ENCODE measurements around the gene UBE2Q1.

UBE2Q1 gene

DNA sequence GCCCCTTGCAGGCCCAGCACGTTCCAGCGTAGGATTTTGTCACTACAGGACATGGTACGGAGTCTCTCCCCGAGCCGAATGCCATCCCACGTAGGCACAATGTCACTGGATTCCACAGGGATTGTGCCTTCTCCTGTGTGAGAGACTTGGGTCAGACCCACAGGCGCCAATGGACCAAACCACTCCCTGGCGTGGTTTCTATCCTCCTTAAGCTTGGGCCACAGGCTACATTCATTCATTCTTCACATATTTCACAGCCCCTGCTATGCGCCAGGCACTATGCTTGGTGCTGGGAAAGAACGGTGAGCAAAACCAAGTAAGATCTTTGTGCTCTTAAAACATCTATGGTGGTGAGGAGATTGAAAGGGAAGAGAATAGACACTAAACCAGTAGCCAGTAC is 27.8 kb upstream of the UBE2Q1 start:
- H3K4me3 Mint-ChIP-seq, result no peak overlapping the region
- peaks cover 11% of the 10 kb centered on the region for H3K4me1 Mint-ChIP-seq (ENCODE audit: low read depth)
- no peaks in the 10 kb centered on the region for H3K27me3 Mint-ChIP-seq
- H3K27ac Mint-ChIP-seq, result no peak overlapping the region
- peaks cover 100% of the 10 kb centered on the region for H3K36me3 Mint-ChIP-seq (ENCODE audit: low read depth)
- DNase-seq, result no peak
- H3K9me3 Mint-ChIP-seq, result no peaks in the 10 kb centered on the region

DNA sequence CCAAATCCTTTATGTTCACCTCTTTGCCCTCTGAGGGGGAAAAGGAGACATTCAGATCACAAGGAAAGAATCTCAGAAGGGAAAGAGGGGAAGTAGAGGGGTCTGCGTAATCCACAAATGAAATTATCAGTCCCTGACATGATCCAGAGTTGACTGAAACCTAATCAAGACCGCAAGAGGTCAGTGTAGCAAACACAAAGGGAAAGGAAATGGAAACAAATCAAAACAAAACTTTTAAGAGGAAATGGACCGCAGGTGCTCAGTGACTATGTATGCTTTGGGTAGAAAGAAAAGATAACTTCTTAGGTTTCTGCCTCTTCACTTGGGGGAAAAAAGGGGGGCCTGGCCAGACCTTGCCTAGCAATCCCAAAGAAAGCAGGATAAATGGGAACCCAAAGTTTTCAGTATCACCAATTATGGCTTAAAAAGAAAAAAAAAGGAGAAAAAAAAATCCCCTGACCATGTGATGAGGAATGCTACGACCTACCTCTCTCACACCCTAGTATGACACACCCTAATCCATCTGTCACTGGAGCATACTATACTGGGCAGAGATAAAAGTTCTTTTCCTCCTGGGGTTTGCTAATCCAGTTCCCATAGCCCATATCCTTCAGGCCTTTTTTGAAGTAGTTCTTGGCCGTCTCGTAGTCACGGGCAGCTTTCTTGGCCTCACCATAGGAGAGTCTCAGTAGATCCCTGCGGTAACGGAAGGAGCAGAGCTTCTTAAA is 26.0 kb upstream of the UBE2Q1 start:
- Mint-ChIP-seq H3K27ac (peak overlapping the region; percentile 77), H3K4me1 (ENCODE audit: low read depth) (no peaks in the 10 kb centered on the region), H3K9me3 (no peaks in the 10 kb centered on the region), H3K4me3 (no peak overlapping the region), H3K36me3 (ENCODE audit: low read depth) (peaks cover 100% of the 10 kb centered on the region), H3K27me3 (no peaks in the 10 kb centered on the region)
- DNase-seq, result no peak

DNA sequence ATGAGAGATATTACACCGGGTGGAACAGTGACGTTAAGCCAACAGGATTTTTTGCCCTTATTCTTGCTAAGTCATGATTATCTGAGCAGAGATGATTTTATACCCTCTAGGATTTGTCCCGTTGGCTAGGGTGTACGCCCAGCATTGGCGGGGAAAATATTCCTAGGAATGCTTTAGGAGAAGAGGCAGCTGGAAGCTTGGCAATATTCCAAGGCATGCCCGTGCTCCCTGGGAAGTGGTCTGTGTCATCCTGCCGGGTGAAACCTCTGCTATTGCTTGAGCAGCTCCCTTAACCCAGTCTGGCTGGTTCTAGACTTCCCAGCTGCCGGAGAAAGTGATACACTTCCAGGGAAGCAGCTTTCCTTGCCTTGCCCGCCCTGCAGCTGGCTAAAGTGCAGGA is 25.3 kb upstream of the UBE2Q1 start:
- peaks cover 100% of the 10 kb centered on the region for H3K36me3 Mint-ChIP-seq (ENCODE audit: low read depth)
- no peaks in the 10 kb centered on the region for H3K27me3 Mint-ChIP-seq
- H3K9me3 Mint-ChIP-seq, result no peaks in the 10 kb centered on the region
- no peaks in the 10 kb centered on the region for H3K4me1 Mint-ChIP-seq (ENCODE audit: low read depth)
- no peak for DNase-seq
- no peak overlapping the region for H3K4me3 Mint-ChIP-seq
- peak overlapping the region; percentile 77 for H3K27ac Mint-ChIP-seq

DNA sequence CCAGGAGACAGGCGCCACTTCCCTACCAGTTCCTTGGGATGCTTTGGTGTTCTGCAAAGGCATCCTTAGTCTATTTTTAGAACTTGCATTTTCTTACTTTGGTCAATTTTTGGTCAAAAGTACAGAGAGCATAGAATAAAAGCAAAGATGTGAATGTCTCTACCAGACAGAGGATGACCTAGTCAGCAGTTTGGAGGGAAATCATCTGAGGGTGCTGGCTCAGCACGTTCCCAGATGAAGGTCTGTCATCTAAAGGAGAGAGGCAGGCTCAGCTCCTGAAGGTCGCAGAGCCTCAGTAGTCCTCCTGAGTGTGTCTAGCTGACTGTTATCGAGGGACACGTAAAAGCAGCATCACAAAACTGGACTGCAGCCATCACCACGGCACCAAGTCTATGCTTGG is 24.4 kb upstream of the UBE2Q1 start:
- Mint-ChIP-seq H3K27ac (peak overlapping the region; percentile 10), H3K27me3 (no peaks in the 10 kb centered on the region), H3K9me3 (no peaks in the 10 kb centered on the region), H3K36me3 (ENCODE audit: low read depth) (peaks cover 100% of the 10 kb centered on the region), H3K4me3 (no peak overlapping the region), H3K4me1 (ENCODE audit: low read depth) (no peaks in the 10 kb centered on the region)
- DNase-seq, result no peak

DNA sequence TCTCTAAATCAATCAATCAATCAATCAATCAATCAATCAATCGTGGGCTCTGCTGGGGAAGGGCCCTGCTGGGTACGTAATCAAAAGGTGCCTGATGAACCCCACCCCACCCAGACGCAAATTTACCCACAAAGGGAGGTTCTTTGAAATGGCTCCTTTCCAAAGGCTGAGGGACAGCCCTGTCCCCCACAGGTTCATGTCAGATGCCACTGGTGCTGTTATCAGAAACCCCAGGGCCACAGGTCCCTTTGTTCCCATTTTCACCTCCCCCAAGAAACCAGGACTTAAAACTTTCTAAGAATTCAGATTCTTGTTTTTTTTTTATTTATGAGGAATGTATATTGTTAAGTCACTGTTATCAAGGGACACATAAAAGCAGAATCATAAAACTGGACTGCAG is 23.3 kb upstream of the UBE2Q1 start:
- Mint-ChIP-seq H3K27me3 (no peaks in the 10 kb centered on the region), H3K36me3 (ENCODE audit: low read depth) (peaks cover 94% of the 10 kb centered on the region), H3K4me3 (no peak overlapping the region), H3K4me1 (ENCODE audit: low read depth) (no peaks in the 10 kb centered on the region), H3K9me3 (no peaks in the 10 kb centered on the region), H3K27ac (peak overlapping the region; percentile 4)
- DNase-seq, result no peak

DNA sequence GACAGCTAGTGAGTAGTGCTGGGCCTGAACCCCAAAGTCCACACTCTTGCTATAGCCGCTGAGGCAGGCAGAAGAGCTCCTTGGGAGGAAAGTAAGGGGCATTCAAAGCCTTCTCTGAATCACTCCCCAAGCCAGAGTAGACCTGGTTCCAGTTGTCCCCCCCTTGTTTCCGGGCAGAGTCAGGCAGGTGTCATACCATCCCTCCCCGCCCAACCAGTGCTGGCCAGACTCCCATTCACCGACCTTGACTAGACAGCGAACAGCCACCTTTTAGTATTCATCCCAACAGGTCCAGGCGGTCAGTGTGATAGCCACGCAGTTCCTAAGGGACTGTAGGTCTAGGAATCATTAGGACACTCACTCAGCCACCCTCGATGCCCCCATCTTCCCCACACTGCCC is 20.9 kb upstream of the UBE2Q1 start:
- DNase-seq, result no peak
- no peak overlapping the region for H3K27ac Mint-ChIP-seq
- no peak overlapping the region for H3K4me3 Mint-ChIP-seq
- no peaks in the 10 kb centered on the region for H3K27me3 Mint-ChIP-seq
- H3K9me3 Mint-ChIP-seq, result no peaks in the 10 kb centered on the region
- peaks cover 75% of the 10 kb centered on the region for H3K36me3 Mint-ChIP-seq (ENCODE audit: low read depth)
- H3K4me1 Mint-ChIP-seq (ENCODE audit: low read depth), result no peaks in the 10 kb centered on the region

DNA sequence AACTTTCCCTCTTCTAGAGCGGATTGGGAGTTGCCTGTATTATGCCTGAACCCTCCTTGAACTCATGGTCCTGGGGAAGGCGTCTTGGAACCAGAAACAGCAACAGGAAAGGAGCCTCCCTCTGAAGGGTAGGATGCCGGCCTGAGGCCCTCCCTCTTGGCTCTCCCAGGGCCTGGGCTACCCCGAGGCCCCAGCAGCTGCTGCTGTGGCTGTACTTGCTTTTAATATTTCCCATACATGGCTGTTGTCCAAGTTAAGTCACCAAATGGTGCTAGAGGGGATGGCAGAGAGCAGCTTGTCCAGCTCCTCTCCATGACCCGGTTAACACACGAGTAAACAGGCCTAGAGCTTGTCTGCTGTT is 19.6 kb upstream of the UBE2Q1 start:
- H3K36me3 Mint-ChIP-seq (ENCODE audit: low read depth), result peaks cover 62% of the 10 kb centered on the region
- H3K27ac Mint-ChIP-seq, result no peak overlapping the region

DNA sequence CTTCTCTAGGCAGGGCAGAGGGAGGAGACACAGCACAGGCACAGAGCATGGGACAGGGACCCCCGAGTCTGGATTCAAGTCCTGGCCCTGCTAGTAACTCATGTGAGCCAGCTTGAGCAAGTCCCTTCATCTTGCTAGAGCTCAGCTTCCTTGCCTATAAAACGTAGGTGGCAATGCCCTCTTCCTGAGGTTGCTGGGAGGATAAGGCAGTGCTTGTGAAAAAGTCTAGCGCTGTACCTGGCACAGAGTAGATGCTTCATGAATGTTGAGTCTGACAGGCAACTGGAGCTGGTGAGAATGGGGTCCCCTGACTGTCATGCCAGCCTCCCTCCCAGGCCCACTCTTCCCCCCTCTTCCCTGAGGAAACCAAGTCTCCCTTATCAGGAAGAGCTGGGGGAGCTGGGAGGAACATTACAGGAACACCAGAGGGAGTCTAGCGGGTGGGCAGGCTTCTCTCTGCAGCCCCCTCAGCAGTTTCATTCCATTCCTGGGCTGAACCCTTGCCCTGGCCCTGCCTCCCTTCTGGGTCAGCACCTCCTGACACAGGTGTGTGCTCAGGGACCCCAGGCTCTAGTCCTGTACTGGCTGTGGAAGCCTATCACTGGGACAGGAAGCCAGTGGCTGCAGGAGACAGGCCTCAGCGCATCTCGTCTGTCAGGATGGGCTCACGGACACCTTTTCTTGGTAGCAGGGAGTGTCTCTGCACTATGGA is 19.0 kb upstream of the UBE2Q1 start:
- Mint-ChIP-seq H3K27me3 (no peaks in the 10 kb centered on the region), H3K9me3 (no peaks in the 10 kb centered on the region), H3K4me3 (no peak overlapping the region), H3K27ac (peak overlapping the region; percentile 59), H3K36me3 (ENCODE audit: low read depth) (peaks cover 56% of the 10 kb centered on the region), H3K4me1 (ENCODE audit: low read depth) (no peaks in the 10 kb centered on the region)
- no peak for DNase-seq

More for the DNA sequence above, 19.6 kb upstream of the UBE2Q1 start:
- Mint-ChIP-seq H3K27me3 (no peaks in the 10 kb centered on the region), H3K9me3 (no peaks in the 10 kb centered on the region), H3K4me3 (no peak overlapping the region), H3K4me1 (ENCODE audit: low read depth) (no peaks in the 10 kb centered on the region)
- DNase-seq, result no peak

DNA sequence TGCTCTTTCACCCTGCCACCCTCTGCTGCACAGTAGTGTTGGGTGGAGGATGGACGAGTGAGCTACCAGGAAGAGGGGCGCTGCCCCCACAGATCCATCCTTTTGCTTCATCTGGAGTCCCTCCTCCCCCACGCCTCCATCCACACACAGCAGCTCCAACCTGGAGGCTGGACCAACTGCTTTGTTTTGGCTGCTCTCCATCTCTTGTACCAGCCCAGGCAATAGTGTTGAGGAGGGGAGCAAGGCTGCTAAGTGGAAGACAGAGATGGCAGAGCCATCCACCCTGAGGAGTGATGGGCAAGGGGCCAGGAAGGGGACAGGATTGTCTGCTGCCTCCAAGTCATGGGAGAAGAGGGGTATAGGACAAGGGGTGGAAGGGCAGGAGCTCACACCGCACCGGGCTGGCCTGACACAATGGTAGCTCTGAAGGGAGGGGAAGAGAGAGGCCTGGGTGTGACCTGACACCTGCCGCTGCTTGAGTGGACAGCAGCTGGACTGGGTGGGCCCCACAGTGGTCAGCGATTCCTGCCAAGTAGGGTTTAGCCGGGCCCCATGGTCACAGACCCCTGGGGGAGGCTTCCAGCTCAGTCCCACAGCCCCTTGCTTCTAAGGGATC is 17.6 kb upstream of the UBE2Q1 start:
- Mint-ChIP-seq H3K27ac (no peak overlapping the region), H3K9me3 (no peaks in the 10 kb centered on the region), H3K4me3 (no peak overlapping the region), H3K27me3 (no peaks in the 10 kb centered on the region), H3K4me1 (ENCODE audit: low read depth) (no peaks in the 10 kb centered on the region), H3K36me3 (ENCODE audit: low read depth) (peaks cover 42% of the 10 kb centered on the region)
- no peak for DNase-seq

DNA sequence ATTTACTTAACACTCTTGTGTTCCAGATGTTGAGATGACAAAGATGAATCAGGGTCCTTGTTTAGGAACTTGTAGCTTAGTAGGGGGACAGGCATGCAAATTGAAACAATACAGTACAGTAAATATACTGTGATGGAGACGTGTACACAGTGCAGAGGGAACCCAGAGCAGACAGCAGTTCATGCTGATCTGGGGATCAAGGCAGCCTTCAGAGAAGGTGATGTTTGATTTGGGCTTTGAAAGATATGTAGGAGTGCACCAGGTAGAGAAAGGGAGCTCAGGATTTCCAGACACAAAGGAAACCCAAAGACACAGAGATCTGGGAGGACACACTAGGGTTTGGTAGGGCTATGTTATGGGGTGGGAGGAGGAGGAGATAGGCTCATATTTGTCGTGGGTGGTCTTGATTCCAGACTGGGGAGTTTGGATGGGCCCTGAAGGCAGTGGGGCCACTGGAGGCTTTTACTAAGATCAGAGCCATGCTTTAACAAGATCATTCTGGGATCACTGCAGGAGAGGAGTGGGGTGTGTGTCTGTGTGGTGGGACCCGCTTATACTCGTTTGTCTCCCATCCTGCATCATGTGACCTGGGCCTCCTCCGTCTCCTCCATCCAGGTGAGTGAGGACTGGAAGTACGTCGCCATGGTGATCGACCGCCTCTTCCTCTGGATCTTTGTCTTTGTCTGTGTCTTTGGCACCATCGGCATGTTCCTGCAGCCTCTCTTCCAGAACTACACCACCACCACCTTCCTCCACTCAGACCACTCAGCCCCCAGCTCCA is 16.9 kb upstream of the UBE2Q1 start:
- Mint-ChIP-seq H3K9me3 (no peaks in the 10 kb centered on the region), H3K27me3 (no peaks in the 10 kb centered on the region), H3K27ac (no peak overlapping the region), H3K36me3 (ENCODE audit: low read depth) (peaks cover 35% of the 10 kb centered on the region), H3K4me3 (no peak overlapping the region), H3K4me1 (ENCODE audit: low read depth) (no peaks in the 10 kb centered on the region)
- DNase-seq, result no peak

DNA sequence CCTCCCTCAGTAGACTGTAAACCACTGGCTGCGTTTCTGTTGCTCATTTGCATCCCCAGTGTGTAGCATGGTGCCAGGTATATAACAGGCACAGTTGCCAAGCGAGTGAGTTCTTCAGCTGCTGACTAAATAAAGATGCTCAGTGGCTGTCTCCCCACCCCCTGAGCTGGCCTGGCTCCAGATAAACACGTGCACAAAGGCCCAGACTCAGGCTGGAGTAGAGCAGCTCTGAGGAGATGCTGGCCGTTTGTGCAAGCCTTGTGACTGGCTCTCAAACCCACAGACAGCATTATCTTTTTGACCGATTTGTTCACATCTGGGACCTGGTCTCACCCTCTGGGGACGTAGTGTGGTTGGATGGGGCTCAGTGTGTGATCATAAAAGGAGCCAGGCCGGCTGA is 16.3 kb upstream of the UBE2Q1 start:
- no peak overlapping the region for H3K4me3 Mint-ChIP-seq
- peaks cover 3% of the 10 kb centered on the region for H3K27me3 Mint-ChIP-seq
- H3K27ac Mint-ChIP-seq, result no peak overlapping the region
- no peaks in the 10 kb centered on the region for H3K4me1 Mint-ChIP-seq (ENCODE audit: low read depth)
- H3K9me3 Mint-ChIP-seq, result no peaks in the 10 kb centered on the region
- H3K36me3 Mint-ChIP-seq (ENCODE audit: low read depth), result peaks cover 29% of the 10 kb centered on the region
- DNase-seq, result no peak

DNA sequence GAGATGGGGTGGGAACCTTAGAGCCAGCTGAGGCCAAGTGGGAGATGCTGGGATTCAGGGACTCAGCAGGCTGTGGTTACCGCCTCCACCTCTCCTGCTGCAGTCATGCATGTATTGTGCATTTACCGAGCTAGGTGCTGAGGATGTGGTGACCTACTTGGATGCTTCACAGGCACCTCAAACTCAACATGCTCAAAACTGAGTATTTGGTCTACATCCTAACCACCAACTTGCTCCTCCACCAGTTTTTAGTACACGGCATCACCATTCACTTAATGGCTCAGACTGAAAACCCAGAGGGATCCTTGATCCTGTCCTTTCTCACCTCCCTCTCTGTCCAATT is 14.7 kb upstream of the UBE2Q1 start:
- Mint-ChIP-seq H3K36me3 (ENCODE audit: low read depth) (peaks cover 13% of the 10 kb centered on the region), H3K4me3 (no peak overlapping the region), H3K27ac (peak overlapping the region; percentile 45), H3K27me3 (peaks cover 16% of the 10 kb centered on the region), H3K4me1 (ENCODE audit: low read depth) (peaks cover under 1% of the 10 kb centered on the region), H3K9me3 (no peaks in the 10 kb centered on the region)
- no peak for DNase-seq

DNA sequence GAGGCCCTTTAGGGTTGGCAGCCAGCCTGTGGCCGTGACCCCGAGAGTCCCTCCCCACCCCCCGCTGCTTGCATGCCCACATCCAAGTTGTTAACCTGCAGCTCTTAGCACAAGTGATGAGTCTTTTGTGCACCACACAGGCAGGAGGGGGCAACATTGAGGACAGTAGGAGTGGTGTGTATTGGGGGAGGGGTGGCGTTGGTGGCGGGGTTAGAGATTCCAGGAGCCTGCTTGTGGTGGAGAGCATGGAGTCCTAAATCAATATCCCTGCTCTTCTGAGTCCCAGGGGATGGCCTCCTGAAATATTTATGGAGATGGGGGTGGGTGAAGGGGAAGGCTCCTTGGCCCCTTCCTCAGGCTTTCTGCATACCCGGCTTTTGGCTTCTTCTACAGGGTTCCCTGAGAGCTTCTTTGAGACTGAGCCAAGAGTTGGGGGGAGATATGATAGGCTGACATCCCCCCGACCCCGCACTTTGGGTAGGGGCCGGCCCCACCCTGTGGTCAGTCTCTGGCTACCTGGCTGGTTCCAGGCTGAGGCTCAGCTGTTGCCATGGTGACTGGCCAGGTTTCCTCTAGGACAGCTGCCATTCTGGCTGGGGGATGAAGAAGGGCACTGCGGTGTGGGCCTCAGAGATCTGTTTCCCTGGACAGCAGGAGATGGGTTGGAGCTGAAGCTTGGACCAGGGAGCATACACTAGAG is 14.2 kb upstream of the UBE2Q1 start:
- H3K4me3 Mint-ChIP-seq, result no peak overlapping the region
- H3K4me1 Mint-ChIP-seq (ENCODE audit: low read depth), result peaks cover 4% of the 10 kb centered on the region
- H3K9me3 Mint-ChIP-seq, result no peaks in the 10 kb centered on the region
- peak overlapping the region; percentile 45 for H3K27ac Mint-ChIP-seq
- no peak for DNase-seq
- H3K36me3 Mint-ChIP-seq (ENCODE audit: low read depth), result peaks cover 8% of the 10 kb centered on the region
- H3K27me3 Mint-ChIP-seq, result peaks cover 21% of the 10 kb centered on the region

DNA sequence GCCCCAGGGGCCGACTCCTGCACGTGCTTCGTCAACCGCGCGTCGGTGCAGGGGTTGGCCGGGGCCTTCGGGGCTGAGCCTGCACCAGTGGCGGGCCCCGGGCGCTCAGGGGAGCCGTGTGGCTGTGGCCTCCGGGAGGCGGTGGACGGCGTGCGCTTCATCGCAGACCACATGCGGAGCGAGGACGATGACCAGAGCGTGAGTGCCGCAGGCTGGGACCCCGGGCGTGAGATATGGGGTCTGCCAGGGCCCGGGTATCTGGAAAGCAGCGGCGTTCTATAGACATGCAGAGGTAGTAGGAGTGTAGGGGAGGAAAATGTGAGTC is 13.5 kb upstream of the UBE2Q1 start:
- peaks cover 26% of the 10 kb centered on the region for H3K27me3 Mint-ChIP-seq
- peaks cover 5% of the 10 kb centered on the region for H3K36me3 Mint-ChIP-seq (ENCODE audit: low read depth)
- H3K4me3 Mint-ChIP-seq, result no peak overlapping the region
- H3K4me1 Mint-ChIP-seq (ENCODE audit: low read depth), result peaks cover 8% of the 10 kb centered on the region
- no peak for DNase-seq
- H3K9me3 Mint-ChIP-seq, result no peaks in the 10 kb centered on the region
- no peak overlapping the region for H3K27ac Mint-ChIP-seq

Measured in activated T-cell treated with anti-CD3 and anti-CD28 coated beads, Interleukin-2, amount 50 U/mL, for 24 hours (primary cell).